Heart left ventricle (tissue), 16 donors: ENCODE data around the gene ATXN2. TPM values are rescaled to one million over a fixed set of nuclear protein-coding genes. Genes with fewer than 3 reads are reported as not detected.

ENCODE experiments used
- ATAC-seq, 4 donors: fragments of 200-7000 bp; cut with Tn5 transposase; one replicate each; pipeline ENCODE4 v1.9.1; 2020 to 2022; ENCODE audit warnings: moderate library complexity in 4 of 4, mild to moderate bottlenecking in 3 of 4, moderate number of reproducible peaks in 1 of 4
- DNase-seq, 5 donors: peaks; one replicate each; pipeline ENCODE4 v3.0.0-alpha.2; 2020
- H3K27ac ChIP-seq, 12 donors: fragments of 200-600 bp; sonication (generic) in 4 of 12; one replicate each; pipeline versions ENCODE4 v1.5.0 to v1.8.0; 2016 to 2022; ENCODE audit warnings: mild to moderate bottlenecking in 2 of 12
- H3K27me3 ChIP-seq, 9 donors: fragments of 200-600 bp; sonication (generic) in 2 of 9; one replicate each; pipeline versions ENCODE4 v1.5.1 to v1.8.0; 2016 to 2022; ENCODE audit warnings: mild to moderate bottlenecking in 3 of 9
- H3K36me3 ChIP-seq, 9 donors: fragments of 200-600 bp; sonication (generic) in 2 of 9; one replicate each; pipeline versions ENCODE4 v1.5.0 to v1.8.0; 2018 to 2022; ENCODE audit warnings: mild to moderate bottlenecking in 2 of 9
- H3K4me1 ChIP-seq, 12 donors: fragments of 200-600 bp; sonication (generic) in 4 of 12; one replicate each; pipeline versions ENCODE4 v1.5.0 to v1.8.0; 2016 to 2022; ENCODE audit warnings: mild to moderate bottlenecking in 3 of 12
- H3K4me3 ChIP-seq, 12 donors: fragments of 200-600 bp; sonication (generic) in 4 of 12; one replicate each; pipeline versions ENCODE4 v1.5.0 to v1.8.0; 2017 to 2022; ENCODE audit warnings: mild to moderate bottlenecking in 9 of 12, moderate library complexity in 4 of 12
- H3K9me3 ChIP-seq, 12 donors: fragments of 200-600 bp; sonication (generic) in 4 of 12; one replicate each; pipeline versions ENCODE4 v1.5.0 to v1.8.0; 2016 to 2022; ENCODE audit warnings: mild to moderate bottlenecking in 1 of 12
- POLR2A ChIP-seq, 2 donors: fragments of 450-650 bp; IDR thresholded peaks; one replicate each; pipeline ENCODE4 v1.6.1; 2017; ENCODE audit warnings: antibody characterized with exemption in 2 of 2, mild to moderate bottlenecking in 2 of 2, moderate library complexity in 2 of 2
- whole genome bisulfite sequencing, 4 donors: extraction: QIAGEN DNeasy Blood & Tissue Kit in 2 of 4; methylation state at CpG; one replicate each; pipeline versions ENCODE4 v1.1.5 to v1.1.7; 2013 to 2018; 5-methylcytosine and 5-hydroxymethylcytosine counted together
- intact Hi-C, 10 donors: fragments of 100-400 bp; cut with DNase I; formaldehyde crosslinking; loops; one replicate each; pipeline versions ENCODE4 v1.11.1 to v1.14.2; 2022
- polyA plus RNA-seq, 2 donors: library from polyadenylated mRNA; stranded (reverse); fragments of 200-250 nt; gene quantifications; one replicate each; pipeline ENCODE4 v1.2.3, GENCODE V29; 2013
- total RNA-seq, 9 donors: library from RNA; depleted of rRNA in 2 of 9; stranded (reverse); fragments of >200 nt in 2 of 9; fragmentation: NEBNext Ultra II Directional in 3 of 9; extraction: Animal tissue kit (Norgen Biotek cat#: 25700) in 3 of 9; gene quantifications; one replicate each; pipeline versions ENCODE4 v1.1.0 to v1.2.4, GENCODE V29; 2016 to 2023
- TF ChIP-seq, protein P1 (sequence below), 12 donors: fragments of 200-600 bp; sonication (generic) in 4 of 12; IDR thresholded peaks; one replicate each; pipeline versions ENCODE4 v1.5.0 to v1.8.0; 2018 to 2022; ENCODE audit warnings: antibody characterized with exemption in 12 of 12, mild to moderate bottlenecking in 5 of 12
- donor health status: ischemic (EF 13 %, LVEDD 7.1; RV severe dilation, severe dysfunction).
- donor health status: healthy with polysubstance abuse.
- donor health status: DM: no; HTN: yes; CAD: no.
- donor health status: DM: no; HTN: no; CAD: no.
- donor health status: ischemic (EF 25% LVEDD 6.9; RV normal size, moderate dysfunction).
- donor health status: ischemic (EF 25% LVEDD 5.7; RV mildly dilated, moderate dysfunction).
- donor health status: healthy.
- donor health status: DM: yes; HTN: yes; CAD: no.
- donor health status: ischemic (EF 35%, LVEDD 5.7; RV mildly dilated, moderate dysfunction).
- donor health status: nonischemic (EF 11% LVEDD 7.7; RV severe dilation, severe dysfunction).
- donor health status: DM: yes; HTN: yes; CAD: no.
- donor health status: PGD.
- donor health status: ischemic (EF 29% LVEDD 5.4; RV normal size, mild dysfunction).
- donor health status: nonischemic (EF 23%, LVEDD 6.1; RV moderate dilation, normal function).

Gene ATXN2
- total and polyA plus RNA-seq, 11 donors: 23.6 to 59.3 (median 46.8) TPM

DNA sequence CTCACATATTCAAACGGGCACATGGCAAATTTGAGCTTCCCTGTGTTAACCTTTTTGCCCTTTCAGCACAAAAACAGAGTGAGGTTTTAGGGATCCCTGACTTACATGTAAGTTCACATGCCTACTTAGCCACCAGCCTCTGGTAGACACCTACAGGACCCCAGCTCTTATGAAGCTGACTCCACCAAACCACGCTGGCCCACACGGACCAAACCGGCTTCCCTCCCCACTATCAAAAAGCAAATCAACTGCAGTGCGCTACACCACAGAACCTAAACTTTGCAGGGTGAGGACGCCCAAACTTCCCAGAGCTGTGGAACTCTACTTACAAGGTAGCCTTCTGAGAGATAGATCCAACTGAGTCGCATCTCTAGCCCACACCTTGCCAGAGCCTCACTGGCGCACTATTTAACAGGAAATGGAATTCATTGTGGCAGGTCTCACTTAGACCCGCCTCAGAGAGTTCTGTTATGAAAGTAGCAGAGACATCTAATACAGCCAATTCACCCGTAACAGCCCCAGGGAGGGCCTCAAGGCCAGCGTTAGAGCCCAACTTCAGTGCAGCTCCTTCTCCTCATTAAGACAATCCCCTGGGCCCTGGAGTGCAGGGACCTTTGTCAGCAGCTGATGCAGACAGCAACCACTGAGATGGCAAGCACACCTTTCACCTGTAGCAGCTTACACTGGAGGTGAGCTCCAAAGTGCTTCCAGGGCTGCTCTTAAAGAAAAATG, 144.2 kb downstream of the ATXN2 start:
- Histone ChIP-seq H3K27ac (peak overlapping the region in 4 of 12 donors; percentile 1 to 51 (median 22)), H3K4me1 (peaks cover 7 to 56% (median 28%) of the 10 kb centered on the region in 12 donors), H3K36me3 (peaks cover 0 to 94% (median 81%) of the 10 kb centered on the region in 9 donors), H3K27me3 (no peaks in the 10 kb centered on the region), H3K4me3 (no peak overlapping the region), H3K9me3 (no peaks in the 10 kb centered on the region)
- ATAC-seq (no peak), DNase-seq (no peak)
- no peak for TF ChIP-seq POLR2A (IDR thresholded peaks at IDR 0.05)
- TF ChIP-seq, protein P1, sequence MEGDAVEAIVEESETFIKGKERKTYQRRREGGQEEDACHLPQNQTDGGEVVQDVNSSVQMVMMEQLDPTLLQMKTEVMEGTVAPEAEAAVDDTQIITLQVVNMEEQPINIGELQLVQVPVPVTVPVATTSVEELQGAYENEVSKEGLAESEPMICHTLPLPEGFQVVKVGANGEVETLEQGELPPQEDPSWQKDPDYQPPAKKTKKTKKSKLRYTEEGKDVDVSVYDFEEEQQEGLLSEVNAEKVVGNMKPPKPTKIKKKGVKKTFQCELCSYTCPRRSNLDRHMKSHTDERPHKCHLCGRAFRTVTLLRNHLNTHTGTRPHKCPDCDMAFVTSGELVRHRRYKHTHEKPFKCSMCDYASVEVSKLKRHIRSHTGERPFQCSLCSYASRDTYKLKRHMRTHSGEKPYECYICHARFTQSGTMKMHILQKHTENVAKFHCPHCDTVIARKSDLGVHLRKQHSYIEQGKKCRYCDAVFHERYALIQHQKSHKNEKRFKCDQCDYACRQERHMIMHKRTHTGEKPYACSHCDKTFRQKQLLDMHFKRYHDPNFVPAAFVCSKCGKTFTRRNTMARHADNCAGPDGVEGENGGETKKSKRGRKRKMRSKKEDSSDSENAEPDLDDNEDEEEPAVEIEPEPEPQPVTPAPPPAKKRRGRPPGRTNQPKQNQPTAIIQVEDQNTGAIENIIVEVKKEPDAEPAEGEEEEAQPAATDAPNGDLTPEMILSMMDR (IDR thresholded peaks at IDR 0.05): no peak
- WGBS, 4 donors: 75 to 82% (median 81%) methylated on average over 11 of the region's 11 CpGs
- intact Hi-C loops: loop anchor here in 2 of 10 donors (5.0 kb wide), 2 partner anchors 72 to 123 kb away; no protein-coding TSS in a partner anchor

DNA sequence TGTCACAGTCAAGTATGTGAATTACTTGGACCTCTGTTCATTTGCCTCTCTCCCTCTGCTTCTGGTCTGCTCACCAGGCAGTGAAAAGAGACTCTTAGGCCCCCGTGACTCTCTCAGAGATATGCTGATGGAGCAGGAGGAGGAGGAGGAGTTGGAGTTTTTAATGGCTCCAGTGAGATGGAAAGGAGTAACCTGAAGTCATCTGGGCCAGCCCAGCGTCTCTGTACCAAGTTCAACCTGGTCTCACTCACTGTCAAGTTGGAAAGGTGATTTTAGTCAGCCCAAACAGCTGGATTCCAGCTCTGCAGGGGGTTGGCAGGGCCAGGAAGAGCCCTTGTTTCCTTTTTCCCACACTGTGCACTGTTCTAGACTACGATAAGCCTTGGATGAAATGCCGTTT, 144.8 kb downstream of the ATXN2 start:
- H3K9me3 ChIP-seq: no peaks in the 10 kb centered on the region
- WGBS, 4 donors: 46 to 66% (median 51%) methylated on average over 4 of the region's 4 CpGs
- intact Hi-C loops: loop anchor here in 2 of 10 donors (5.0 kb wide), 1 partner anchor 122 kb away; no protein-coding TSS in a partner anchor
- peaks cover 0 to 95% (median 82%) of the 10 kb centered on the region in 9 donors for H3K36me3 ChIP-seq
- no peak for TF ChIP-seq POLR2A (IDR thresholded peaks at IDR 0.05)
- TF ChIP-seq, protein P1 (IDR thresholded peaks at IDR 0.05): no peak
- H3K4me1 ChIP-seq: peaks cover 7 to 62% (median 34%) of the 10 kb centered on the region in 12 donors
- no peaks in the 10 kb centered on the region for H3K27me3 ChIP-seq
- H3K4me3 ChIP-seq: no peak overlapping the region
- ATAC-seq (no peak), DNase-seq (no peak)
- peak overlapping the region in 3 of 12 donors; percentile 1 to 51 (median 16) for H3K27ac ChIP-seq

DNA sequence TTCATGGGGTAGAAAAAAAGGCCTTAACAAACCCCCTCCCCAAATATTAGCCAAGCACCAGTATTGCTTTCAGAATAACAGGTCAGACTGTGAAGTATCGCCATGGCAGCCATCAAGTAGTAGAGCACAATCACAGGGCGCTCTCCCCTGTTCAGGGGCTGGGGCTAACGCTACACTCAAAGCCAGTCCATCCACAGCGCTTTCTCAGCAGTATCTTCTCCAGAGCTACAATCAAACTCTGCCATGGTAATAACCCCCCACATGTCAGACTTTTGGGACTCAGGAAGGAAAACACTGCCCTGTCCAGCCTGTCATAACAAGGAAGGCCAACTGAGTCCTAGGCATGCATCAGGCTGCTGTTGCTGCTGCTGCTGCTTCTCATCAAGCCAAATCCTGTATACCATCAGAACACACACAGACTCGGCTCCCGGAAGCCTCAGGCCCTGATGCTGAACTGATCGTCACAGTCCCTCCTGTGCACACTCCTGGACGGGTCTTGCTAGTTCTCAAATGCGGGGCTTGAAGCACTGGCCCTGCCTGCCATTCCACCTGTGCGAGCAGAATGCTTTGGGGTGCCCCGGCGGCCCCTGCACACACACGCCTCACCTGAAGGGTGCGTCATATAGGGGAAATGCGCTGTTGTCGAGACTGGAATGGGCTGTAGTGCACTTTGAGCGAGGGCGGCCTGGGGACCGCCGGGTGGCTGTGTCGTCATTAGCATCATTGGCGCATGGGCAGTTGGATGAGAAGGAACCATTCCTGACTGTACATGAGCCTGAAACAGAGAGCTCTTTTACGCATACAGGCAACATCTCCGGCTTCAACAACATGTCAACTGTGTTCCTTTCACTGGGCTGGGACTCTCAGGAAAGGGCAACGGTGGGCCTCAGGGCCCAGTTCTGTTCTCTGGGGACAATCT, 145.8 kb downstream of the ATXN2 start:
- no peak for TF ChIP-seq POLR2A (IDR thresholded peaks at IDR 0.05)
- TF ChIP-seq, protein P1 (IDR thresholded peaks at IDR 0.05): no peak
- H3K27me3 ChIP-seq: no peaks in the 10 kb centered on the region
- 87 to 93% (median 90%) methylated on average over 12 to 25 of the region's 25 CpGs for WGBS, 4 donors
- H3K4me3 ChIP-seq: no peak overlapping the region
- intact Hi-C loops: loop anchor here in 3 of 10 donors (2.0 to 5.0 kb wide), 2 partner anchors 57 to 121 kb away; no protein-coding TSS in a partner anchor
- peaks cover 0 to 97% (median 89%) of the 10 kb centered on the region in 9 donors for H3K36me3 ChIP-seq
- H3K27ac ChIP-seq: peak overlapping the region in 1 of 12 donors; percentile 6
- ATAC-seq (no peak), DNase-seq (no peak)
- no peaks in the 10 kb centered on the region for H3K9me3 ChIP-seq
- H3K4me1 ChIP-seq: peaks cover 10 to 67% (median 42%) of the 10 kb centered on the region in 12 donors
